Stimulated activated naive CD4-positive, alpha-beta T cell (primary cell): ENCODE data around the gene TRIM47.
A peak's percentile ranks its signal among the peaks of the same experiment; 100 is the strongest.

Source experiments
- DNase-seq, 6 experiments: peaks; one replicate each; lab custom pipeline; 2025; lab: John Stamatoyannopoulos, UW

Gene TRIM47

DNA sequence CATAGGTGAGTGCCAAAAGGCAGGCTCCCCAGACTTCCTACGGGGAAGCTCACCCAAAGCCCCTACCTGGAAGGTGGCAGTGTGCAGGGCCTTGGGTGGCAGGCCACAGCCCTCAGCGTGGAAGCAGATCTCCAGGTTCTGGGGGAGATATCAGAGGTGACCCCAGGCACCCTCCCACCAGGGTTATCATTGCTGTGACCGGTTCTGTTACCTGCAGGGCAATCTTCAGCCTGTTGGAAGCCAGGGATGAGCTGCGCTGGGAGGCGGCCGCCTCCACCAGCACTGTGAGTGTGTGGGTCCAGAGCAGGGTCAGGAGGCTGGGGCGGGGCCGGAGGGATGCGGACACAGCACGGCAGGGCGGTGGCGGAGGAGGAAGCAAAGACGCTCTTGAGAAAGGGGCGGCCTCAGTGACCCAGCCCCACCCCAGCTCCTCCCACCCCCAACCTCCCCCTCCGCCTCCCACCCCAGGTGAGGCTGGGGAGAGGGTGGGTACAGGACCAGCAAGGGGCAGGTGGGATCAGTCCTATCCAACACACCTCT lies 47.3 kb downstream of the TRIM47 start:
- DNase-seq = no peak

DNA sequence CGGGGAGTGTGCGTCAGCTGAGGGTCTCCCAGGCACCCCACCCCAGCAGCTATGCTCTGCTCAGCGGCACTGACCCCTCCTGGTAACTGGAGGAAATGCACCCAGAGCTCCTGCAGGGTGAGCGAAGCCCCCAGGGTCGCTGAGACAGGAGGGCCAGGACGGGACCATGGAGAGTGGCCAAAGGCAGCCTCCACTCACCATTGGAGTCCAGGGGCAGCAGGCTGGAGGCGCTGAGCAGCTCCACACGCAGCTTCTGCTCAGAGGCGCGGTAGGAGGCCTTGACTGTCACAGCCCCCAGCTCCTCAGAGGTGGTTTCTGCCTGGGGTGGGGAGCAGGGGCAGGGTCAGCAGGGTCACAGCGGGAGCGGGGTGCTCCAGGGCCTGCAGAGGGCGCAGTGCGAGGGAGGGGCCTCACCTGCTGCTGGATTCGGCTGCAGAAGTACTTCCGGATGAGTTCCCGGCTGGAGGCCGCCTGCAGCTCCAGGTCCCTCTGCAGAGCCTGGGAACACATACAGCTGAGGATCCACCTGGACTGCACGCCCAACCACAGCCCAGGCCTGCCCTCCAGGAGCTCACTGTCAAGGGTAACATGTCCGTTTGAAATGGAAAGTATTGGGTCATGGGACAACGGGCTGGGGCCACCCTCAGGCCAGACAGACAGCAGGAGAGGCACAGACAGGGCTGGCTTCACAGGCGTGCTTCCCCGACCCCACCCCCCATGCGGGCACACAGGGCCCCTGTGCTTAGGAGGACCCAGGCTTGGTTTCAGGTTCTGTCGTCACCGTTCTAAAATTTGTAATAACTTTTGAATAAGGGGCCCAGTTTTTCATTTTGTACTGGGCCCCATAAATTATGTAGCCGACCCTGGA lies 48.0 kb downstream of the TRIM47 start:
- peak in 3 of 6 experiments; percentile 10 to 22 (median 14) for DNase-seq

DNA sequence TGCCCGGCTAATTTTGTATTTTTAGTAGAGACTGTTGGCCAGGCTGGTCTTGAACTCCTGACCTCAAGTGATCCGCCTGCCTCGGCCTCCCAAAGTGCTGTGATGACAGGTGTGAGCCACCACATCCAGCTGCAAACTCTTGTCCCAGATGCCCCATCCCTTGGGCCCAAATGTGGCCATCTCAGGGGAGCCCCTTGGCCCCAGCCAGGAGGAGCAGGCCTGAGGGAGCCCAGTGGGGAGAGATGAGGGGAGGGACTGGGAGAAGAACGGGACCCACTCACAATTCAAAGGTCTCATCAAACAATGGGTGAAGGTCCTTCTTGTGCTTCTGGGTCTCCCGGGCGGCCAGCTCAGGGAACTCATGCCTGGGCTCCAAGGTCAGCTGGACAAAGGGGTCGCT lies 48.6 kb downstream of the TRIM47 start:
- DNase-seq = no peak

DNA sequence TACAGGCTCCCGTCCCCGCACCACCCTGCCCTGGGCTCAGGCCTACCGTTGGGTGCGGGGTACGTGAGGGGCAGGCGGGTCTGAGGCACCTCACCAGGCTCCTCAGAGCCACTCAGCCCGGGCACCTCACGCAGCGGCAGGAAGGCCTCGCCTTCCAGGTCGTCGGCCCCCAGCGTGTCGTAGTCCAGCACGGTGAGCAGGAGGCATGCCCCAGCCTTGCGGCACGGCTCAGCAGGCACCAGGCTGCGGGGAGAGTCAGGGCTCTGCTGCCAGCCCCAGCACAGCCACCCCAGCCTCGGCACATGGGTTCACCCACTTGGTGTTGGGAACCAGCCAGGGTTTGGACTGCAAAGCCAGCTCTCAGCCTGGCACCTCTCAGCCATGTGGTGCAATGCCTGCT lies 49.6 kb downstream of the TRIM47 start:
- DNase-seq = no peak

DNA sequence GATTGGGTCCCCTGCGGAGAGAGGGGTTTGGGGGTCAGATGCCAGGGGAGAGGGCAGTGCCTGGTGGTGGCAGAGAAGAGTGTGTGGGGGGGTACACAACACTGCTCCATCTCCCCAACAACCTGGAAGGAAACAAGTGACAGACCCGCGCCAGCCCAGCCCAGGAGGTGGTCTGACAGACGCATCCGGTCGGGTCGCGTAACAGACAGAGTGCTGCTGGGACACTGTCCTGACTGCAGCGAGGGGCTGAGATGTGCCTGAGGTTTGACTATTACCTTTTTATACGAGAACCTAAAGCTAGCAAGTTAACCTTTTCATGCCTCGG lies 50.3 kb downstream of the TRIM47 start:
- DNase-seq = no peak

DNA sequence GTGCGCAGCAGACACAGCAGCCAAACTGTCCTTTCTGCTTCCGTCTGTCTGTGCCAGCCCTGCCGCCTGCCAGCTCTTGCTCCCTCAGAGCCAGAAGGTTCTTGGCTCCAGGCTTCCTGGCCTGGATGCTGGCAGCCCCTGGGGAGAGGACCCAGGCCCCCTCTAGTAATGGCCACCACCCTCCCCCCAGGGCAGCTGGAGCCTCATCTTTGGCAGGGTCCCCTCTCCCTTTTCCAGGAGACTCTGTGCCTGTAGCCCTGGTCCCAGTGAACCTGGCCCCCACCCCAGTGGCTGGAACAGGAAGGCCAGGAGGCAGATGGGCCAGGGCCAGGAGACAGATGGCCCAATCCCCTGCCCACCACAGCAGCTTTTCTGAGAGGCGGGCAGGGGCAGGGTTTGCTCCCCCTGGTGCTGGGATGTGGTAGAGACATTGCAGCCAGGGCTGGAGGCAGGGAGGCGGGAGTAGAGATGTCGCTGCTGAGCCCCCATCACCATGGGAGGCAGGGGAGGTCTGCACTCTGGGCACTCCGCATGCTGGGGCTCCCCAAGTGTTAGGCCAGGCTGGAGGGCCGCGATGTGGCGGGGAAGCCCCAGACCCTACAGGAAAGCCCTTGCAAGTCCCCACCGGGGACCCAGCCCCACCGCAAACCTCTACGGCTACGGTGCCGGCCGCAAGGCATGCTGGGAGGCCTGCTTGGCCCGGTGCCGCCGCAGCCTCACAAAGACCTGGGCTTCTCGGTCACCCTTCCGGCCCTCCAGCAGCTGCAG lies 50.9 kb downstream of the TRIM47 start:
- peak; percentile 40 to 78 (median 54) for DNase-seq

DNA sequence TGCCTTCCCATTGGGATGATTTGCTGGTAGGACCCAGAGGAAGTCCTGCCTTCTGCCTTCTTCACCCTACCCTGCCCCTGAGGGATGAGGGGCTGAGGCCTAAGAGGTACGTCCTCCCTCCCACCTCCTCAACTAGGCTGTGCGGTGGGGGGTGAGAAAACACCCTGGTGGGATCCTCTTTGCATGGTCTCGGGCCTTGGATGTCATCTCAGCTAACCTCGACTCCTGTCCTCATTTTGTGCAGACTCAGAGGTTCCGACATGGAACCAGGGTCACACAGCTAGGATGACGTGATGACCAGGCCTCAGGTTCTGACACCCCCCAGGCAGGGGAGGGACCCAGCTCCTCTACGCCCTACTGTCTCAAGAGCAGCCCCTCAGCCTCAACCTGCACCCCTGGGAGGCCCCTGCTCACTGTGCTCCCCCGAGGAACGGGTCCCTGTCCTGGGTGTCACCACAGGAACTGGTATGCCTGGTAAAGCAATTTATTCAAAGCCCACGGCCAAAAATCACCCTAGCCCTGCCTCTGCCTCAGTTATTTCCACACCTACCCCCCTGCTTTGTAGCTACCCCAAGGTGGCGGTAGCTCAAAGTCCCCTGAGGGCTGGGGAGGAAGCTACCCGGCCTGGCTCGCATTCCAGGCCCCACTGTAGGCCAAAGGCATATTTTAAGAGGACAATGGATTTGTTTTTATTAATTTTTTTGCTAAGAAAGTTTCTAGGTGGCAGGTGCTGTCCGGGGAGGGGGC lies 51.6 kb downstream of the TRIM47 start:
- DNase-seq = no peak

DNA sequence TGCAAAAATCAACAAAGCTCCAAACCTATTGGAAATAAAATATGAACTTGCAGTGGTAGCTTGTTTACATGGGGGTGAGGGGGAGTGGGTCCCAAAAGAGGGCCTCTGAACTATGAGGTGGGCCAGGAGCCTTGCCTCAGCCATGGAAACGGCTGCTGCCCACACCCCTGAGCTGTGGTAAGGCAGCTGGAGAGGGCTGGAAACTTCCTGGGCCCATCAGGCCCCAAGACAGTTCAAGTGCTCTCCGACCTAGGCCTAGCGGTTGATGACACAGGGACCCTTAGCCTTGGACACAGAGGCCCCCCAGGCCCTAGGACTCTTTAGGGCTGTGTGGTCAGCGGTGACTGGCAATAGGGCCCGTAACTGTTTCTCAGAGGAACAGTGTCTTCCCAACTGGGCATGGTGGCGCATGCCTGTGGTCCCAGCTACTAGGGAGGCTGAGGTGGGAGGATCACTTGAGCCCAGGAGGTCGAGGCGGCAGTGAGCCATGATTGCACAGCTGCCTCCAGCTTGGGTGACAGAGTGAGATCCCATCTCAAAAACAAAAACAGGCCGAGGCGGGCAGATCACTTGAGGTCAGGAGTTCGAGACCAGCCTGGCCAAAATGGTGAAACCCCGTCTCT lies 52.5 kb downstream of the TRIM47 start:
- no peak for DNase-seq

DNA sequence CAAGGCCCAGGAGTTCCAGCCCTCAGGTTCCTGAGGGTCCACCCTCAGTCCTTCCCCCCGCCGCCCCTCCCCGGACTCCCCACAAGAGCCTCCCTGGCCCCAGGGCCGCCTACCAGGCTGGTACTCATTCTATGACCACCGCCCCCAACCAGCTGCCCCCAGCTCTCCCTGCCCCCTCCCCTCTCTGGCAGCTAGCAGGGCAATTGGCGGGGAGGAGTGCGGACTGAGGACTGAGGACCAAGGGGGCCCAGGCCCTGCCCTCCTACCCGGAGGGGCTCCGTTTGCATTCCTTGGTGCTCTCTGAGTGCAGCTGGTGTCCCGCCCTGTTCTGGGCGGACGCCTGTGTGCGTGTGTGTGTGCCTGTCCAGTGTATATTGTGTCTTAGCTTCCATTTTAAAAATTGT lies 53.2 kb downstream of the TRIM47 start:
- no peak for DNase-seq

DNA sequence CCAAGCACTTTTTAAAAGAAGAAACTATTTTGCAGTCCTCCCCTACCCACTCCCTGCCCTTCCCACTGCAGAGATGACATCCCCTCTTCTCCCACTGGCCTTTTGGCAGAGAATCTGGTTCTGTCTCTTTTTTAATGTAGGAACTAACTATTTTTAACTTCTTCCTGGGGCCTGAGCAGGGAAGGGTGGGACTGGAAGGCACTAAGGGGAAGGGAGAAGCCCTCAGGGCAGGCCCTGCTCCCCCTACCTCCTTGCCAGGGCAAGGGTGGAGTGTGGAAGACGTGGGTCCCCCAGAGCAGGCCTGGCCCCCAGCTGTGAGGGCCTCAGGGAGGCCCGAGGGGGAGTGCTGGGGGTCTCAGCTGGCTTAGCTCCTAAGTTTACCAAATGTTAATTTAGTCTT lies 53.7 kb downstream of the TRIM47 start:
- no peak for DNase-seq
